H9 (cell line): ENCODE measurements around the gene ME3. TPM values are rescaled to one million over a fixed set of nuclear protein-coding genes. Genes with fewer than 3 reads are reported as not detected.

Source experiments
- DNase-seq: peaks from one replicate; pipeline ENCODE4 v3.0.0-alpha.2; 2017
- H2AFZ ChIP-seq: one replicate; pipeline ENCODE4 v1.6.1; 2013; ENCODE audit warnings: mild to moderate bottlenecking, low read length, control low read depth, moderate library complexity
- H2AK5ac ChIP-seq: 2 replicates; pipeline ENCODE4 v1.6.1; 2013; ENCODE audit warnings: low read length, control low read depth, mixed read lengths; ENCODE audit not compliant: insufficient read length
- H2BK120ac ChIP-seq: one replicate; pipeline ENCODE4 v1.6.1; 2013; ENCODE audit warnings: low read depth, mild to moderate bottlenecking, low read length, control low read depth, inconsistent platforms; ENCODE audit not compliant: poor library complexity, severe bottlenecking
- H2BK12ac ChIP-seq: 2 replicates; pipeline ENCODE4 v1.6.1; 2013; ENCODE audit warnings: low read length, control low read depth, mixed read lengths, low read depth; ENCODE audit not compliant: insufficient read length
- H2BK15ac ChIP-seq: 2 replicates; pipeline ENCODE4 v1.6.1; 2013; ENCODE audit warnings: low read depth, low read length, control low read depth
- H2BK20ac ChIP-seq: one replicate; pipeline ENCODE4 v1.6.1; 2013; ENCODE audit warnings: low read depth, mild to moderate bottlenecking, low read length, control low read depth, inconsistent platforms; ENCODE audit not compliant: poor library complexity, severe bottlenecking
- H2BK5ac ChIP-seq: 2 replicates; pipeline ENCODE4 v1.6.1; 2013; ENCODE audit warnings: low read length, control low read depth, mixed read lengths; ENCODE audit not compliant: insufficient read length
- H3K14ac ChIP-seq: 2 replicates; pipeline ENCODE4 v1.6.1; 2013; ENCODE audit warnings: low read length, control low read depth; ENCODE audit not compliant: insufficient read depth
- H3K18ac ChIP-seq: 2 replicates; pipeline ENCODE4 v1.6.1; 2013; ENCODE audit warnings: low read depth, mild to moderate bottlenecking, mixed read lengths, low read length, control low read depth; ENCODE audit not compliant: insufficient read length
- H3K23ac ChIP-seq: 2 replicates; pipeline ENCODE4 v1.6.1; 2013; ENCODE audit warnings: low read length, control low read depth, mixed read lengths, low read depth; ENCODE audit not compliant: insufficient read length
- H3K23me2 ChIP-seq: 2 replicates; pipeline ENCODE4 v1.6.1; 2013; ENCODE audit warnings: low read depth, mild to moderate bottlenecking, mixed read lengths, low read length, control low read depth; ENCODE audit not compliant: insufficient read length, poor library complexity, severe bottlenecking
- H3K27ac ChIP-seq: 2 replicates; pipeline ENCODE4 v1.5.1; 2013; ENCODE audit warnings: low read length, control low read depth, mixed read lengths, low read depth; ENCODE audit not compliant: insufficient read length
- H3K27me3 ChIP-seq: 2 replicates; pipeline ENCODE4 v1.6.1; 2013; ENCODE audit warnings: low read length, control low read depth, inconsistent platforms; ENCODE audit not compliant: insufficient read depth
- H3K4ac ChIP-seq: 2 replicates; pipeline ENCODE4 v1.6.1; 2013; ENCODE audit warnings: low read depth, mild to moderate bottlenecking, control low read depth, inconsistent platforms, low read length, moderate library complexity
- H3K4me1 ChIP-seq: 2 replicates; pipeline ENCODE4 v1.6.1; 2013; ENCODE audit warnings: low read length, control low read depth, inconsistent platforms; ENCODE audit not compliant: insufficient read depth
- H3K4me2 ChIP-seq: 2 replicates; pipeline ENCODE4 v1.6.1; 2013; ENCODE audit warnings: low read length, control low read depth, mixed read lengths; ENCODE audit not compliant: insufficient read length, insufficient read depth
- H3K56ac ChIP-seq: 2 replicates; pipeline ENCODE4 v1.6.1; 2013; ENCODE audit warnings: low read depth, mild to moderate bottlenecking, mixed read lengths, low read length, control low read depth; ENCODE audit not compliant: insufficient read length
- H3K79me1 ChIP-seq: 2 replicates; pipeline ENCODE4 v1.6.1; 2013; ENCODE audit warnings: low read depth, mild to moderate bottlenecking, moderate library complexity, low read length, control low read depth, inconsistent platforms; ENCODE audit not compliant: insufficient read depth, poor library complexity, severe bottlenecking
- H3K79me2 ChIP-seq: 2 replicates; pipeline ENCODE4 v1.6.1; 2013; ENCODE audit warnings: low read length, control low read depth, inconsistent platforms; ENCODE audit not compliant: insufficient read depth
- H3K9ac ChIP-seq: 2 replicates; pipeline ENCODE4 v1.6.1; 2013; ENCODE audit warnings: low read length, control low read depth, mixed read lengths; ENCODE audit not compliant: insufficient read length; ENCODE audit errors: extremely low read depth
- H3K9me3 ChIP-seq: one replicate; pipeline ENCODE4 v1.6.1; 2013; ENCODE audit warnings: low read depth, low read length, inconsistent platforms; ENCODE audit not compliant: control insufficient read depth
- H3T11ph ChIP-seq: one replicate; pipeline ENCODE4 v1.6.1; 2013; ENCODE audit warnings: mild to moderate bottlenecking, low read length, control low read depth, inconsistent platforms
- H4K20me1 ChIP-seq: one replicate; pipeline ENCODE4 v1.6.1; 2013; ENCODE audit not compliant: control insufficient read depth, insufficient read length, insufficient read depth
- H4K5ac ChIP-seq: 2 replicates; pipeline ENCODE4 v1.6.1; 2013; ENCODE audit warnings: low read depth, mild to moderate bottlenecking, mixed read lengths, low read length, control low read depth; ENCODE audit not compliant: insufficient read length
- H4K8ac ChIP-seq: replicated peaks from 2 replicates; pipeline ENCODE4 v1.6.1; 2013; ENCODE audit warnings: low read length, control low read depth, mixed read lengths, low read depth; ENCODE audit not compliant: insufficient read length
- H4K91ac ChIP-seq: 2 replicates; pipeline ENCODE4 v1.6.1; 2013; ENCODE audit warnings: low read depth, mild to moderate bottlenecking, moderate library complexity, mixed read lengths, low read length, control low read depth; ENCODE audit not compliant: insufficient read length
- H3K27ac Mint-ChIP-seq, 3 experiments: 2 replicates in 2 of 3; 3 replicates in 1 of 3; pipeline ENCODE4 v1.8.0; 2020 to 2021; ENCODE audit warnings: mixed read lengths in 3 of 3, mild to moderate bottlenecking in 1 of 3, moderate library complexity in 1 of 3
- H3K27me3 Mint-ChIP-seq: 2 replicates; pipeline ENCODE4 v1.8.0; 2021; ENCODE audit warnings: low read depth, mild to moderate bottlenecking, moderate library complexity, mixed read lengths
- H3K36me3 Mint-ChIP-seq, 3 experiments: 2 replicates in 2 of 3; 3 replicates in 1 of 3; pipeline ENCODE4 v1.8.0; 2020 to 2021; ENCODE audit warnings: low read depth in 3 of 3, mixed read lengths in 3 of 3; ENCODE audit not compliant: insufficient read depth in 1 of 3
- H3K4me1 Mint-ChIP-seq, 2 experiments: 2 replicates each; pipeline ENCODE4 v1.8.0; 2020; ENCODE audit warnings: mixed read lengths in 2 of 2
- H3K4me3 Mint-ChIP-seq, 2 experiments: 2 replicates in 1 of 2; 3 replicates in 1 of 2; pipeline ENCODE4 v1.8.0; 2020 to 2021; ENCODE audit warnings: mild to moderate bottlenecking in 2 of 2, mixed read lengths in 2 of 2, moderate library complexity in 1 of 2
- H3K9me3 Mint-ChIP-seq, 2 experiments: 2 replicates in 1 of 2; 3 replicates in 1 of 2; pipeline ENCODE4 v1.8.0; 2020; ENCODE audit warnings: mild to moderate bottlenecking in 2 of 2, mixed read lengths in 2 of 2, moderate library complexity in 1 of 2
- total RNA-seq: library from RNA; stranded (reverse); gene quantifications from 2 replicates; pipeline ENCODE4 v1.2.1, GENCODE V29; 2021
- TF ChIP-seq, protein P1 (sequence below): fragments of 200-600 bp; sonication (generic); conservative IDR thresholded peaks from 3 replicates; pipeline ENCODE4 v1.8.0; 2021; ENCODE audit warnings: antibody characterized with exemption, mild to moderate bottlenecking

ME3 gene
- total RNA-seq, 1 experiment from 2014 or later: 2.8 TPM

DNA sequence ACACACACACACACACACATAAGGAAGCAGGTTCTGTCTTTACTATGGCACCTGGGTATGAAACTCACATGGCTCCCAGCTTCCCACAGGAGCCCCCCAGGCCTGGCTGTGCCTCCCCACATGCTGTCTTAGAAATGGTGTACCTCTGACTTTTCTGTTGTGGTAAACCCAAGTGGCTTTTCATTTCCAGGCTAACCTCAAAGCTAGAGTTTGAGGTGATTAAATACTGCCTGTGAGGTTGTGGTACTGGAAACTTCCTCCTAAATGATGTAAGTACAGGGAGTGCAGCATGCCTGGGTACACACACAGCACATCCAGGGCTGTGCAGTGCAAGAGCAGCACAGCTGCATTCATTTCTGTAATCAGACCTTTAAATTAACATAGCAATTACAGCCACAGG, 34.4 kb downstream of the ME3 start:
- 0 out of 2 replicates have a peak, but pooled peaks cover 3% of the 10 kb centered on the region for H3K4me1 ChIP-seq
- H3K27ac ChIP-seq: no peak overlapping the region
- H3K4me1 Mint-ChIP-seq: peaks cover 0 to 3% of the 10 kb centered on the region in 2 experiments; a peak in 3 of 4 replicates

More for the DNA sequence above, 34.4 kb downstream of the ME3 start:
- H3K4me3 Mint-ChIP-seq: no peak overlapping the region
- Histone ChIP-seq H3K9me3 (no peaks in the 10 kb centered on the region), H2AFZ (no peak overlapping the region), H3K56ac (no peak overlapping the region), H3K4me2 (no peak overlapping the region), H4K91ac (no peak overlapping the region), H4K8ac (no peak overlapping the region), H3K23me2 (no peaks in the 10 kb centered on the region), H2BK5ac (no peak overlapping the region), H2BK15ac (no peak overlapping the region), H3K4ac (no peak overlapping the region), H3K27me3 (no peaks in the 10 kb centered on the region), H2BK20ac (no peak overlapping the region), H3K14ac (no peak overlapping the region), H2BK120ac (no peak overlapping the region), H3K79me2 (no peaks in the 10 kb centered on the region), H4K20me1 (no peaks in the 10 kb centered on the region), H3T11ph (no peak overlapping the region), H3K23ac (no peak overlapping the region), H2BK12ac (no peak overlapping the region), H4K5ac (no peak overlapping the region), H3K9ac (no peak overlapping the region), H3K18ac (no peak overlapping the region), H2AK5ac (no peak overlapping the region), H3K79me1 (no peaks in the 10 kb centered on the region)
- H3K9me3 Mint-ChIP-seq: no peaks in the 10 kb centered on the region; a peak in 1 of 5 replicates
- TF ChIP-seq, protein P1, sequence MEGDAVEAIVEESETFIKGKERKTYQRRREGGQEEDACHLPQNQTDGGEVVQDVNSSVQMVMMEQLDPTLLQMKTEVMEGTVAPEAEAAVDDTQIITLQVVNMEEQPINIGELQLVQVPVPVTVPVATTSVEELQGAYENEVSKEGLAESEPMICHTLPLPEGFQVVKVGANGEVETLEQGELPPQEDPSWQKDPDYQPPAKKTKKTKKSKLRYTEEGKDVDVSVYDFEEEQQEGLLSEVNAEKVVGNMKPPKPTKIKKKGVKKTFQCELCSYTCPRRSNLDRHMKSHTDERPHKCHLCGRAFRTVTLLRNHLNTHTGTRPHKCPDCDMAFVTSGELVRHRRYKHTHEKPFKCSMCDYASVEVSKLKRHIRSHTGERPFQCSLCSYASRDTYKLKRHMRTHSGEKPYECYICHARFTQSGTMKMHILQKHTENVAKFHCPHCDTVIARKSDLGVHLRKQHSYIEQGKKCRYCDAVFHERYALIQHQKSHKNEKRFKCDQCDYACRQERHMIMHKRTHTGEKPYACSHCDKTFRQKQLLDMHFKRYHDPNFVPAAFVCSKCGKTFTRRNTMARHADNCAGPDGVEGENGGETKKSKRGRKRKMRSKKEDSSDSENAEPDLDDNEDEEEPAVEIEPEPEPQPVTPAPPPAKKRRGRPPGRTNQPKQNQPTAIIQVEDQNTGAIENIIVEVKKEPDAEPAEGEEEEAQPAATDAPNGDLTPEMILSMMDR: no peak
- DNase-seq: no peak
- H3K27me3 Mint-ChIP-seq: no peaks in the 10 kb centered on the region
- no peak overlapping the region for H3K27ac Mint-ChIP-seq
- no peaks in the 10 kb centered on the region; a peak in 1 of 7 replicates for H3K36me3 Mint-ChIP-seq
